Measurements from ENCODE around the gene MGMT. TPM values are rescaled to one million over a fixed set of nuclear protein-coding genes. Genes with fewer than 3 reads are reported as not detected.

MGMT gene
- total and polyA plus RNA-seq, 4 donors: 28.2 to 79.1 (median 46.0) TPM

GRCh38 chr10:129637846-129638245 lies 170.8 kb downstream of the MGMT start (continued):
- TF ChIP-seq REST (IDR thresholded peaks at IDR 0.05): no peak
- TF ChIP-seq, protein P1, sequence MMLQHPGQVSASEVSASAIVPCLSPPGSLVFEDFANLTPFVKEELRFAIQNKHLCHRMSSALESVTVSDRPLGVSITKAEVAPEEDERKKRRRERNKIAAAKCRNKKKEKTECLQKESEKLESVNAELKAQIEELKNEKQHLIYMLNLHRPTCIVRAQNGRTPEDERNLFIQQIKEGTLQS (IDR thresholded peaks at IDR 0.05): no peak
- no peak for TF ChIP-seq RXRA (IDR thresholded peaks at IDR 0.05)

DNA sequence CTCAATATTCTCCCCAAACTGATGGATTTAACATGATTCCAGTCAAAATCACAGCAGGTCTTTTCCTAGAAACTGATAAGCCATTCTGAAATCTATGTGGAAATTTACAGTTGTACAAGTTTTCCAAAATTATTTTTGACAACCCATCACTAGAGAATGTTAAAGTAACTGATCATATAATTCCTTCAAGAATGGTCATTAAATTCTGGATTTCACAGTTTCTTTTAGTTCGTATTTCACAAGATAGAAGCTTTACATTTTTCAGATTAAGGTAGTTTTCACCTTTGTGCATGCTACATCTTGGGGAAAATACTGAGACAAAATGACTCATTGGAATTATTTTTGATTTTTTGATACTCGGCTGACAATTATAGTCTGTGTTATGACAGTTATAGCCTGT lies 174.3 kb downstream of the MGMT start:
- H3K4me3 ChIP-seq (ENCODE audit: low read depth in 1 of 3, low read length in 3 of 3): no peak overlapping the region
- H3K27ac ChIP-seq (ENCODE audit: low read depth in 1 of 2, low read length in 2 of 2): no peak overlapping the region
- 95% methylated on average over 2 of the region's 2 CpGs for WGBS
- no peak overlapping the region for H3K9ac ChIP-seq (ENCODE audit: low read depth in 1 of 2, low read length in 2 of 2)
- TF ChIP-seq ZBTB33 (IDR thresholded peaks at IDR 0.05) (no peak), NR2F2 (IDR thresholded peaks at IDR 0.05) (no peak), HNF4A (conservative IDR thresholded peaks at IDR 0.05) (no peak), FOXA1 (IDR thresholded peaks at IDR 0.05) (no peak), EGR1 (IDR thresholded peaks at IDR 0.05; ENCODE audit: low read depth in 2 of 2) (no peak), GABPA (IDR thresholded peaks at IDR 0.05 in 1 of 2, conservative IDR thresholded peaks at IDR 0.05 in 1 of 2) (no peak), MAX (IDR thresholded peaks at IDR 0.05) (no peak), RXRA (IDR thresholded peaks at IDR 0.05) (no peak)
- peaks cover 0 to 3% (median under 1%) of the 10 kb centered on the region in 4 donors for H3K4me1 ChIP-seq (ENCODE audit: control insufficient read depth in 4 of 4, insufficient read depth in 4 of 4, low read length in 3 of 4)
- no peak for DNase-seq (ENCODE audit: low spot score)
- no peaks in the 10 kb centered on the region for H3K9me3 ChIP-seq (ENCODE audit: control insufficient read depth in 4 of 4, low read length in 3 of 4)
- peaks cover 0 to 2% (median under 1%) of the 10 kb centered on the region in 4 donors for H3K36me3 ChIP-seq (ENCODE audit: control insufficient read depth in 4 of 4, insufficient read depth in 3 of 4, low read depth in 1 of 4, low read length in 3 of 4)
- H3K27me3 ChIP-seq (ENCODE audit: control insufficient read depth in 4 of 4, insufficient read depth in 4 of 4, low read length in 3 of 4): no peaks in the 10 kb centered on the region

DNA sequence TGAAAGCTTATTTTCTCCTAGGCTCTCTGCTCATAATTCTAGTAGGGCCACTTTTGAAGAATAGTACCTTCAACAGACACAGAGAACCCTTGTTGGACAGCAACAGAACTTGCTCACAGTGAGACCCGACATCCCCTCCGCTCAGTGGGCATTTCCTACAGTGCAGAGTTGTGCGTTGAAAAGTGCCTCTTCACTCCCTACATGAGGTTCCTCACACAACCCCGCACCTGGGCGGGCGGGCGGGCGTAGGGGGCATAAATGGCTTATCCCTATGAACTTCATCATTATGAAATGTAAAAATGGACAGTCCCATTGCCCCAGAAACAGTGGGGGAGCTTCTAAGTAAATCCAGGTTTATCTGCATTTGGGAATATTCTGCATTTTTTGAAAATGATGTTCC lies 174.9 kb downstream of the MGMT start:
- Histone ChIP-seq H3K4me3 (ENCODE audit: low read depth in 1 of 3, low read length in 3 of 3) (no peak overlapping the region), H3K9ac (ENCODE audit: low read depth in 1 of 2, low read length in 2 of 2) (no peak overlapping the region), H3K9me3 (ENCODE audit: control insufficient read depth in 4 of 4, low read length in 3 of 4) (no peaks in the 10 kb centered on the region), H3K27ac (ENCODE audit: low read depth in 1 of 2, low read length in 2 of 2) (no peak overlapping the region), H3K27me3 (ENCODE audit: control insufficient read depth in 4 of 4, insufficient read depth in 4 of 4, low read length in 3 of 4) (no peaks in the 10 kb centered on the region), H3K4me1 (ENCODE audit: control insufficient read depth in 4 of 4, insufficient read depth in 4 of 4, low read length in 3 of 4) (peaks cover 0 to 3% (median under 1%) of the 10 kb centered on the region in 4 donors), H3K36me3 (ENCODE audit: control insufficient read depth in 4 of 4, insufficient read depth in 3 of 4, low read depth in 1 of 4, low read length in 3 of 4) (peaks cover 0 to 2% (median 0%) of the 10 kb centered on the region in 4 donors)
- no peak for DNase-seq (ENCODE audit: low spot score)
- WGBS: 93% methylated on average over 8 of the region's 8 CpGs
- TF ChIP-seq, protein P2, sequence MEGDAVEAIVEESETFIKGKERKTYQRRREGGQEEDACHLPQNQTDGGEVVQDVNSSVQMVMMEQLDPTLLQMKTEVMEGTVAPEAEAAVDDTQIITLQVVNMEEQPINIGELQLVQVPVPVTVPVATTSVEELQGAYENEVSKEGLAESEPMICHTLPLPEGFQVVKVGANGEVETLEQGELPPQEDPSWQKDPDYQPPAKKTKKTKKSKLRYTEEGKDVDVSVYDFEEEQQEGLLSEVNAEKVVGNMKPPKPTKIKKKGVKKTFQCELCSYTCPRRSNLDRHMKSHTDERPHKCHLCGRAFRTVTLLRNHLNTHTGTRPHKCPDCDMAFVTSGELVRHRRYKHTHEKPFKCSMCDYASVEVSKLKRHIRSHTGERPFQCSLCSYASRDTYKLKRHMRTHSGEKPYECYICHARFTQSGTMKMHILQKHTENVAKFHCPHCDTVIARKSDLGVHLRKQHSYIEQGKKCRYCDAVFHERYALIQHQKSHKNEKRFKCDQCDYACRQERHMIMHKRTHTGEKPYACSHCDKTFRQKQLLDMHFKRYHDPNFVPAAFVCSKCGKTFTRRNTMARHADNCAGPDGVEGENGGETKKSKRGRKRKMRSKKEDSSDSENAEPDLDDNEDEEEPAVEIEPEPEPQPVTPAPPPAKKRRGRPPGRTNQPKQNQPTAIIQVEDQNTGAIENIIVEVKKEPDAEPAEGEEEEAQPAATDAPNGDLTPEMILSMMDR (IDR thresholded peaks at IDR 0.05; ENCODE audit: low read depth, low read length, missing input control): no peak
- TF ChIP-seq MAX (IDR thresholded peaks at IDR 0.05): no peak

Measured in liver (tissue), 9 donors.